GM23248 (cell line): ENCODE results near the gene RTN4RL2.

ENCODE experiments used
- EZH2 ChIP-seq: fragments of 200-600 bp; sonication (generic); IDR thresholded peaks from 2 replicates; pipeline ENCODE4 v1.6.1; 2018; ENCODE audit warnings: antibody characterized with exemption, mild to moderate bottlenecking; ENCODE audit not compliant: insufficient read depth, poor library complexity, severe bottlenecking
- EZH2phosphoT487 ChIP-seq: fragments of 200-600 bp; sonication (generic); IDR thresholded peaks from 2 replicates; pipeline ENCODE4 v1.6.1; 2018; ENCODE audit warnings: antibody characterized with exemption, moderate library complexity, mild to moderate bottlenecking, low read depth; ENCODE audit not compliant: insufficient read depth

- TF ChIP-seq EZH2 (no peak), EZH2phosphoT487 (no peak)
Measured at GRCh38 chr11:57467508-57468157, 7.3 kb downstream of the RTN4RL2 start.
